HepG2 (cell line): ENCODE data around the gene DHRS1. TPM values are rescaled to one million over a fixed set of nuclear protein-coding genes. Genes with fewer than 3 reads are reported as not detected.

Source experiments
- ATAC-seq: fragments of 200-7000 bp; cut with Tn5 transposase; 3 replicates; pipeline ENCODE4 v1.9.1; 2020; ENCODE audit warnings: mild to moderate bottlenecking, moderate library complexity
- BruUV-seq: library from RNA; stranded (reverse); fragments of 400-500 nt; replicated peaks from 2 replicates; lab custom pipeline; 2021; lab: Mats Ljungman, UMichigan
- CTCF ChIA-PET: fragments of 300-600 bp; formaldehyde crosslinking; extraction: SDS; loops from one replicate; lab custom pipeline; 2021; ENCODE audit warnings: low total read pairs, inconsistent platforms, low intra/inter-chr PET ratio; lab: Yijun Ruan, JAX
- POLR2A ChIA-PET: fragments of 350-600 bp; sonication (Branson Sonifier 250); formaldehyde crosslinking; loops from one replicate; lab custom pipeline; 2020; ENCODE audit warnings: antibody characterized with exemption, inconsistent platforms; lab: Yijun Ruan, JAX
- DNase-seq: peaks from one replicate; pipeline ENCODE4 v3.0.0-alpha.2; 2015; ENCODE audit warnings: low spot score
- FAIRE-seq: peaks from 3 replicates; lab custom pipeline; 2011; peaks lifted over from hg19 to GRCh38; lab: Jason Lieb, UNC
- H2AFZ ChIP-seq: one replicate; pipeline ENCODE4 v1.6.1; 2011; ENCODE audit warnings: low read length, inconsistent platforms
- H3K27ac ChIP-seq: fragments of 300-600 bp; 3 replicates; pipeline ENCODE4 v1.8.0; 2011; ENCODE audit warnings: mixed run types, mild to moderate bottlenecking, mixed read lengths, low read length, inconsistent platforms; ENCODE audit not compliant: insufficient read depth; ENCODE audit errors: extremely low read length
- H3K27me3 ChIP-seq, 2 experiments: fragments of 200-600 bp in 1 of 2; 2 replicates in 1 of 2; 3 replicates in 1 of 2; pipeline versions ENCODE4 v1.6.0 to v1.8.0; 2011; ENCODE audit warnings: low read length in 2 of 2, mild to moderate bottlenecking in 2 of 2, moderate library complexity in 2 of 2, inconsistent platforms in 1 of 2; ENCODE audit not compliant: insufficient read depth in 2 of 2, control insufficient read depth in 1 of 2
- H3K36me3 ChIP-seq, 2 experiments: fragments of 200-600 bp in 1 of 2; replicated peaks in 1 of 2; 2 replicates in 1 of 2; 3 replicates in 1 of 2; pipeline versions ENCODE4 v1.5.1 to v1.8.0; 2011; ENCODE audit warnings: low read length in 2 of 2, inconsistent platforms in 1 of 2; ENCODE audit not compliant: insufficient read depth in 2 of 2, control insufficient read depth in 1 of 2
- H3K4me1 ChIP-seq: 2 replicates; pipeline ENCODE4 v1.5.1; 2012; ENCODE audit warnings: low read length, inconsistent platforms; ENCODE audit not compliant: insufficient read depth
- H3K4me2 ChIP-seq: 2 replicates; pipeline ENCODE4 v1.6.0; 2011; ENCODE audit warnings: low read depth, low read length, inconsistent platforms
- H3K4me3 ChIP-seq, 3 experiments: fragments of 200-600 bp in 1 of 3; sonication (generic), shearing (Covaris generic) in 1 of 3; replicated peaks in 1 of 3; 2 replicates each; pipeline ENCODE4 v1.5.1; 2011 to 2016; ENCODE audit warnings: low read length in 3 of 3, inconsistent platforms in 2 of 3, low read depth in 2 of 3, mild to moderate bottlenecking in 2 of 3, control low read depth in 1 of 3, mixed read lengths in 1 of 3; ENCODE audit not compliant: insufficient read depth in 1 of 3
- H3K79me2 ChIP-seq: one replicate; pipeline ENCODE4 v1.6.1; 2011; ENCODE audit warnings: low read length, inconsistent platforms; ENCODE audit not compliant: insufficient read depth
- H3K9ac ChIP-seq: 2 replicates; pipeline ENCODE4 v1.6.0; 2011; ENCODE audit warnings: mild to moderate bottlenecking, low read depth, low read length, inconsistent platforms; ENCODE audit not compliant: insufficient read depth
- H3K9me3 ChIP-seq: 2 replicates; pipeline ENCODE4 v1.5.1; 2012; ENCODE audit warnings: mild to moderate bottlenecking, low read length
- H4K20me1 ChIP-seq: 2 replicates; pipeline ENCODE4 v1.6.0; 2011; ENCODE audit warnings: inconsistent platforms, mild to moderate bottlenecking, low read length, moderate library complexity; ENCODE audit not compliant: insufficient read depth
- AGO2 ChIP-seq: fragments of 200-400 bp; formaldehyde crosslinking; optimal IDR thresholded peaks from 2 replicates; pipeline ENCODE3; 2017; ENCODE audit warnings: mild to moderate bottlenecking, low read depth, low read length, moderate library complexity
- HNRNPL ChIP-seq: fragments of 200-400 bp; formaldehyde crosslinking; IDR thresholded peaks from 2 replicates; pipeline ENCODE4 v1.6.1; 2017; ENCODE audit warnings: mild to moderate bottlenecking, low read depth, low read length
- PBX2 ChIP-seq: IDR thresholded peaks from 2 replicates; pipeline ENCODE4 v1.6.1; 2016; ENCODE audit warnings: control low read depth
- PLSCR1 ChIP-seq: sonication (generic); formaldehyde crosslinking; IDR thresholded peaks from 2 replicates; pipeline ENCODE4 v1.5.0; 2020; ENCODE audit warnings: missing genetic modification reagents, mild to moderate bottlenecking, borderline replicate concordance
- POLR2G ChIP-seq: fragments of 200-400 bp; formaldehyde crosslinking; IDR thresholded peaks from 2 replicates; pipeline ENCODE4 v1.6.1; 2018; ENCODE audit warnings: mild to moderate bottlenecking, low read depth, low read length, moderate library complexity
- RBFOX2 ChIP-seq: fragments of 200-400 bp; formaldehyde crosslinking; IDR thresholded peaks from 2 replicates; pipeline ENCODE4 v1.6.1; 2017; ENCODE audit warnings: low read depth, mild to moderate bottlenecking, low read length
- RBM22 ChIP-seq: fragments of 200-400 bp; formaldehyde crosslinking; optimal IDR thresholded peaks from 2 replicates; pipeline ENCODE3; 2017; ENCODE audit warnings: mild to moderate bottlenecking, low read length, moderate library complexity
- SMAD1 ChIP-seq: sonication (generic); formaldehyde crosslinking; IDR thresholded peaks from 2 replicates; pipeline ENCODE4 v1.4.0; 2020; ENCODE audit warnings: missing genetic modification reagents, low read depth, mild to moderate bottlenecking, borderline replicate concordance
- YEATS2 ChIP-seq: sonication (generic); formaldehyde crosslinking; IDR thresholded peaks from 2 replicates; pipeline ENCODE4 v1.4.0; 2020; ENCODE audit warnings: missing genetic modification reagents, borderline replicate concordance
- ZNF225 ChIP-seq: sonication (generic); formaldehyde crosslinking; IDR thresholded peaks from 2 replicates; pipeline ENCODE4 v1.4.0; 2020; ENCODE audit warnings: mild to moderate bottlenecking, missing genetic modification reagents
- ZNF343 ChIP-seq: sonication (generic); formaldehyde crosslinking; IDR thresholded peaks from 2 replicates; pipeline ENCODE4 v1.4.0; 2020; ENCODE audit warnings: mild to moderate bottlenecking, missing genetic modification reagents
- ZNF574 ChIP-seq: sonication (generic); formaldehyde crosslinking; IDR thresholded peaks from 2 replicates; pipeline ENCODE4 v1.4.0; 2020; ENCODE audit warnings: missing genetic modification reagents
- ZXDC ChIP-seq: sonication (generic); formaldehyde crosslinking; IDR thresholded peaks from 2 replicates; pipeline ENCODE4 v1.5.0; 2020; ENCODE audit warnings: mild to moderate bottlenecking, missing genetic modification reagents
- WGBS: methylation state at CpG from one replicate; pipeline ENCODE4 v1.1.6; 2017; ENCODE audit warnings: low lambda C conversion rate; 5-methylcytosine and 5-hydroxymethylcytosine counted together
- in situ Hi-C: cut with HindIII; loops from 2 replicates; pipeline ENCODE4 v1.10.0; 2017; ENCODE audit warnings: low pct_unique_long_range_greater_than_20kb; ENCODE audit not compliant: extremely low pct_ligation_motif_present
- intact Hi-C: fragments of 100-400 bp; cut with micrococcal nuclease; formaldehyde crosslinking; loops from one replicate; pipeline ENCODE4 v1.10.0; 2022; ENCODE audit not compliant: unreplicated experiment
- polyA plus RNA-seq, 8 experiments: library from polyadenylated mRNA; depleted of rRNA in 3 of 8; stranded (reverse) in 7 of 8; unstranded in 1 of 8; fragments of >200 nt; fragmentation: Illumina TruSeq in 4 of 8; extraction: Trizol in 4 of 8; gene quantifications; 2 replicates each; pipeline versions ENCODE4 v1.2.1 to v1.2.3, GENCODE V29; 2011 to 2016; ENCODE audit warnings: low read depth in 4 of 8, missing spikeins in 1 of 8, mixed read lengths in 1 of 8; ENCODE audit not compliant: insufficient read depth in 1 of 8
- total RNA-seq, 5 experiments: library from RNA; depleted of rRNA; stranded (reverse); fragments of >200 nt; fragmentation: Illumina TruSeq; extraction: Trizol; gene quantifications; 2 replicates each; pipeline ENCODE4 v1.2.3, GENCODE V29; 2016; ENCODE audit warnings: low read depth in 1 of 5

Gene DHRS1
- total and polyA plus RNA-seq, 2 of the 13 experiments (the other 11 are each of a cell fraction or from before 2014, with no cell fraction given): 49.8 to 60.8 TPM

- no peak for TF ChIP-seq ZXDC
Measured at GRCh38 chr14:24266344-24267244, 33.0 kb downstream of the DHRS1 start (continued).

- no peak for DNase-seq
- POLR2A ChIA-PET: interaction anchor here (1.0 to 16.5 kb wide), 4 partner anchors 12 to 43 kb away, joined by 5 to 435 read pairs (median 15); partner anchors contain the start of genes CIDEB, DHRS1, NOP9 and TINF2
Measured at GRCh38 chr14:24264298-24264697, 35.3 kb downstream of the DHRS1 start.

More at GRCh38 chr14:24264298-24264697, 35.3 kb downstream of the DHRS1 start:
- H3K4me1 ChIP-seq: peaks cover 13% of the 10 kb centered on the region
- no peaks in the 10 kb centered on the region for H3K27me3 ChIP-seq
- H3K4me3 ChIP-seq: no peak overlapping the region
- BruUV-seq: no TSS peak
- in situ Hi-C loops (no loop called here), intact Hi-C loops (no loop called here)
- CTCF ChIA-PET: no interaction called here
- peaks cover 19 to 38% of the 10 kb centered on the region in 2 experiments; a peak in 4 of 5 replicates for H3K36me3 ChIP-seq
- no peaks in the 10 kb centered on the region for H3K79me2 ChIP-seq
- H2AFZ ChIP-seq: no peak overlapping the region
- H3K27ac ChIP-seq: no peak overlapping the region
- ATAC-seq: no peak
- H3K4me2 ChIP-seq: no peak overlapping the region
- no peaks in the 10 kb centered on the region for H4K20me1 ChIP-seq
- no peak overlapping the region for H3K9ac ChIP-seq
- no peaks in the 10 kb centered on the region for H3K9me3 ChIP-seq
- WGBS: 88% methylated on average over 6 of the region's 6 CpGs
- TF ChIP-seq YEATS2 (CRISPR knock-in tag): no peak
- peak; percentile 48; the same call in 1 of the 2 replicates for TF ChIP-seq SMAD1
- 0 out of 2 replicates have a peak, but pooled peaks have one; percentile 4 for TF ChIP-seq RBFOX2
- TF ChIP-seq HNRNPL: no peak
- TF ChIP-seq ZNF574 (CRISPR knock-in tag): no peak
- no peak for TF ChIP-seq PBX2
- TF ChIP-seq AGO2: peak; percentile 39
- TF ChIP-seq ZNF225: peak; percentile 40; the same call in 1 of the 2 replicates
- peak; percentile 16; the same call in 1 of the 2 replicates for TF ChIP-seq POLR2G
- TF ChIP-seq RBM22: peak; percentile 37
- TF ChIP-seq PLSCR1 (CRISPR knock-in tag): no peak
- 0 out of 2 replicates have a peak, but pooled peaks have one; percentile 6 for TF ChIP-seq ZNF343 (CRISPR knock-in tag)
- FAIRE-seq: no peak
